OCI-LY1 (cell line): ENCODE results near the gene VTA1.

Source experiments
- H2AFZ ChIP-seq: fragments of 200-600 bp; sonication (generic), shearing (Covaris generic); 2 replicates; pipeline ENCODE4 v1.6.0; 2014; ENCODE audit warnings: antibody characterized with exemption, mild to moderate bottlenecking, low read length
- H3F3A ChIP-seq: fragments of 200-600 bp; sonication (generic), shearing (Covaris generic); 2 replicates; pipeline ENCODE4 v1.6.0; 2014; ENCODE audit warnings: mild to moderate bottlenecking, antibody characterized with exemption, low read length, moderate library complexity; ENCODE audit not compliant: insufficient read depth
- H3K27ac ChIP-seq: fragments of 200-600 bp; sonication (generic); 2 replicates; pipeline ENCODE4 v1.5.1; 2014; ENCODE audit warnings: low read length, mixed run types, mild to moderate bottlenecking, low read depth; ENCODE audit not compliant: poor library complexity, severe bottlenecking
- H3K27me3 ChIP-seq: fragments of 200-600 bp; sonication (generic); 2 replicates; pipeline ENCODE4 v1.6.0; 2014; ENCODE audit warnings: antibody characterized with exemption, mild to moderate bottlenecking, low read length, moderate library complexity; ENCODE audit not compliant: insufficient read depth
- H3K36me3 ChIP-seq: fragments of 200-600 bp; sonication (generic); 2 replicates; pipeline ENCODE4 v1.6.1; 2014; ENCODE audit warnings: mild to moderate bottlenecking, antibody characterized with exemption, low read length, moderate library complexity, mixed read lengths; ENCODE audit not compliant: insufficient read depth
- H3K4me1 ChIP-seq: fragments of 200-600 bp; sonication (generic); 2 replicates; pipeline ENCODE4 v1.5.1; 2014; ENCODE audit warnings: mild to moderate bottlenecking, low read length, moderate library complexity; ENCODE audit not compliant: insufficient read depth, severe bottlenecking
- H3K4me2 ChIP-seq: fragments of 200-600 bp; sonication (generic), shearing (Covaris generic); 2 replicates; pipeline ENCODE4 v1.6.1; 2014; ENCODE audit warnings: low read length
- H3K4me3 ChIP-seq: fragments of 200-600 bp; sonication (generic); 2 replicates; pipeline ENCODE4 v1.5.1; 2014; ENCODE audit warnings: low read length, low read depth, mild to moderate bottlenecking, mixed read lengths; ENCODE audit not compliant: poor library complexity, severe bottlenecking
- H3K79me2 ChIP-seq: fragments of 200-600 bp; shearing (Covaris generic); 2 replicates; pipeline ENCODE4 v1.6.1; 2016; ENCODE audit warnings: mixed run types, low read length, mixed read lengths; ENCODE audit not compliant: insufficient read depth
- H3K9ac ChIP-seq: fragments of 200-600 bp; sonication (generic), shearing (Covaris generic); 2 replicates; pipeline ENCODE4 v1.6.1; 2014; ENCODE audit warnings: mild to moderate bottlenecking, low read length, mixed read lengths
- H3K9me2 ChIP-seq: fragments of 200-600 bp; sonication (generic), shearing (Covaris generic); 2 replicates; pipeline ENCODE4 v1.6.1; 2014; ENCODE audit warnings: low read depth, mild to moderate bottlenecking, low read length, mixed read lengths
- H3K9me3 ChIP-seq: fragments of 200-600 bp; shearing (Covaris generic); 2 replicates; pipeline ENCODE4 v1.6.1; 2014; ENCODE audit warnings: low read length, mixed read lengths
- H4K20me1 ChIP-seq: fragments of 200-600 bp; sonication (generic), shearing (Covaris generic); 2 replicates; pipeline ENCODE4 v1.6.0; 2016; ENCODE audit warnings: mild to moderate bottlenecking, low read length; ENCODE audit not compliant: insufficient read depth
- EZH2 ChIP-seq: fragments of 200-600 bp; sonication (generic), shearing (Covaris generic); IDR thresholded peaks from 2 replicates; pipeline ENCODE4 v1.8.0; 2017; ENCODE audit warnings: borderline replicate concordance, mixed run types, mild to moderate bottlenecking, antibody characterized with exemption, low read length, moderate library complexity, mixed read lengths
- TF ChIP-seq, protein P1 (sequence below): fragments of 200-600 bp; sonication (generic), shearing (Covaris generic); IDR thresholded peaks from 2 replicates; pipeline ENCODE4 v1.5.1; 2017; ENCODE audit warnings: mild to moderate bottlenecking, antibody characterized with exemption, low read length, moderate library complexity, mixed read lengths

Gene VTA1

DNA sequence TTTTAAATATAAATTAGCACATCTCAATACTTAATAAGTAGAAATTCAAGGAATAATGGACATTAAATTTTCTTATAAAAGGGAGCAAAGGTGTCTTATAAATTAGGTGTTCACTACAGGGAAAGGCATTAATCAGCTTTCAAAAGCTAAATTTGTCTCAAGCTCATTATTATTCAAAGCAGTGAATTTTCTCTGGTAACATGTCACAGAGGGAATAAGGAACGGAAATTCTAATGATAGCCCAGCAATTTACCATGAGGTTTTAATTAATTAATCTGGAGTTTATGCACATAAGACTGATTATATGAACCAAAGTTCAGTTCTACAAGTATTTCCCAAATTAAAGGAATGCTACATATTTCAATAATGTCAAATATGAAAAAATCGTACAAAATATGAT is 29.7 kb upstream of the VTA1 start:
- Histone ChIP-seq H3K4me2 (no peak overlapping the region), H3K9me3 (no peaks in the 10 kb centered on the region), H3K27ac (no peak overlapping the region), H3K36me3 (no peaks in the 10 kb centered on the region), H4K20me1 (no peaks in the 10 kb centered on the region), H3K79me2 (no peaks in the 10 kb centered on the region), H3K9me2 (no peaks in the 10 kb centered on the region), H3K9ac (no peak overlapping the region), H3F3A (no peaks in the 10 kb centered on the region), H3K27me3 (no peaks in the 10 kb centered on the region), H2AFZ (no peak overlapping the region), H3K4me3 (no peak overlapping the region), H3K4me1 (no peaks in the 10 kb centered on the region)
- TF ChIP-seq, protein P1, sequence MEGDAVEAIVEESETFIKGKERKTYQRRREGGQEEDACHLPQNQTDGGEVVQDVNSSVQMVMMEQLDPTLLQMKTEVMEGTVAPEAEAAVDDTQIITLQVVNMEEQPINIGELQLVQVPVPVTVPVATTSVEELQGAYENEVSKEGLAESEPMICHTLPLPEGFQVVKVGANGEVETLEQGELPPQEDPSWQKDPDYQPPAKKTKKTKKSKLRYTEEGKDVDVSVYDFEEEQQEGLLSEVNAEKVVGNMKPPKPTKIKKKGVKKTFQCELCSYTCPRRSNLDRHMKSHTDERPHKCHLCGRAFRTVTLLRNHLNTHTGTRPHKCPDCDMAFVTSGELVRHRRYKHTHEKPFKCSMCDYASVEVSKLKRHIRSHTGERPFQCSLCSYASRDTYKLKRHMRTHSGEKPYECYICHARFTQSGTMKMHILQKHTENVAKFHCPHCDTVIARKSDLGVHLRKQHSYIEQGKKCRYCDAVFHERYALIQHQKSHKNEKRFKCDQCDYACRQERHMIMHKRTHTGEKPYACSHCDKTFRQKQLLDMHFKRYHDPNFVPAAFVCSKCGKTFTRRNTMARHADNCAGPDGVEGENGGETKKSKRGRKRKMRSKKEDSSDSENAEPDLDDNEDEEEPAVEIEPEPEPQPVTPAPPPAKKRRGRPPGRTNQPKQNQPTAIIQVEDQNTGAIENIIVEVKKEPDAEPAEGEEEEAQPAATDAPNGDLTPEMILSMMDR: no peak
- no peak for TF ChIP-seq EZH2

DNA sequence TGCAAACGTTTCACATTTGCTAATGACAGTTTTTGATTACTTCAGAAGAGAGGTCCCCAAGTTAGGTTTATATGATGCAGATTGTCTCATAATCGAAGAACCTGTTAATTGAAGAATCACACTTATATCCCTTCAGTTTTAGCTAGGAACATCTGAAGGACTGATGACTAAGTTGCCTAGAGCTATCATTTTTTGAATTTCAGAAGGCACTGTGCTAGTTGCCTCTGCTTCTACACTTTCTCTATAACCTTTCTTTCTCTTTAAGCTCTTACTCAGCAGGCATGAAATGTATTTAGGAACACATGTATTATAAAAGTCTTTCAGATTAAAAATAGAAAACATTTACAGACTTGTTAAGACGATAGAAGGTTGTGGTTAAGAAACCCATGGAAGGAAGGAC is 28.7 kb upstream of the VTA1 start:
- H3K9me3 ChIP-seq: no peaks in the 10 kb centered on the region
- no peaks in the 10 kb centered on the region for H3F3A ChIP-seq
- H3K79me2 ChIP-seq: no peaks in the 10 kb centered on the region
- no peak overlapping the region for H3K4me2 ChIP-seq
- TF ChIP-seq, protein P1: no peak
- H3K4me1 ChIP-seq: no peaks in the 10 kb centered on the region
- H2AFZ ChIP-seq: no peak overlapping the region
- H3K27ac ChIP-seq: no peak overlapping the region
- no peak overlapping the region for H3K4me3 ChIP-seq
- no peaks in the 10 kb centered on the region for H3K27me3 ChIP-seq
- no peaks in the 10 kb centered on the region for H3K9me2 ChIP-seq
- H3K36me3 ChIP-seq: no peaks in the 10 kb centered on the region
- no peaks in the 10 kb centered on the region for H4K20me1 ChIP-seq
- H3K9ac ChIP-seq: no peak overlapping the region

- no peak overlapping the region for H3K4me2 ChIP-seq
- H3K4me3 ChIP-seq: no peak overlapping the region
- H3K9me3 ChIP-seq: no peaks in the 10 kb centered on the region
- no peaks in the 10 kb centered on the region for H3F3A ChIP-seq
- no peaks in the 10 kb centered on the region for H4K20me1 ChIP-seq
- no peaks in the 10 kb centered on the region for H3K36me3 ChIP-seq
- no peaks in the 10 kb centered on the region for H3K27me3 ChIP-seq
- no peak overlapping the region for H2AFZ ChIP-seq
- no peaks in the 10 kb centered on the region for H3K4me1 ChIP-seq
- H3K9ac ChIP-seq: no peak overlapping the region
- no peaks in the 10 kb centered on the region for H3K79me2 ChIP-seq
- TF ChIP-seq, protein P1: no peak
- no peak for TF ChIP-seq EZH2
- H3K27ac ChIP-seq: no peak overlapping the region
- no peaks in the 10 kb centered on the region for H3K9me2 ChIP-seq
These were observed 28.1 kb upstream of the VTA1 start for GRCh38 chr6:142118925-142119324.
